K562 (cell line): ENCODE data around the gene CPHXL2. TPM values are rescaled to one million over a fixed set of nuclear protein-coding genes. Genes with fewer than 3 reads are reported as not detected.
A peak's percentile ranks its signal among the peaks of the same experiment; 100 is the strongest.

Experiments
- AFF1 ChIP-seq, 2 experiments: fragments of 450-650 bp; IDR thresholded peaks; 2 replicates each; pipeline ENCODE4 v1.6.1; 2018; ENCODE audit warnings: mild to moderate bottlenecking in 2 of 2, low read depth in 1 of 2; ENCODE audit not compliant: partially characterized antibody in 2 of 2
- CHD4 ChIP-seq: fragments of 200-600 bp; sonication (generic); IDR thresholded peaks from 3 replicates; pipeline ENCODE4 v1.6.1; 2012; ENCODE audit warnings: low read depth, mild to moderate bottlenecking, mixed read lengths, low read length, inconsistent platforms; ENCODE audit not compliant: insufficient read depth, insufficient replicate concordance, poor library complexity, severe bottlenecking
- CREM ChIP-seq: IDR thresholded peaks from 2 replicates; pipeline ENCODE4 v1.6.1; 2014; ENCODE audit warnings: antibody characterized with exemption, low read depth
- DIDO1 ChIP-seq: fragments of 450-650 bp; IDR thresholded peaks from 2 replicates; pipeline ENCODE4 v1.6.1; 2016; ENCODE audit warnings: low read depth, missing biosample characterization, missing genetic modification characterization
- ELK1 ChIP-seq: sonication (generic); formaldehyde crosslinking; IDR thresholded peaks from 2 replicates; pipeline ENCODE4 v1.8.1; 2022; ENCODE audit warnings: missing genetic modification reagents
- FOXK2 ChIP-seq, 2 experiments: fragments of 450-650 bp; IDR thresholded peaks in 1 of 2; conservative IDR thresholded peaks in 1 of 2; 2 replicates each; pipeline ENCODE4 v1.6.1; 2016; ENCODE audit warnings: low read depth in 2 of 2, mild to moderate bottlenecking in 1 of 2
- FOXP1 ChIP-seq: sonication (generic); formaldehyde crosslinking; IDR thresholded peaks from 2 replicates; pipeline ENCODE4 v1.8.0; 2022; ENCODE audit warnings: mild to moderate bottlenecking, missing genetic modification reagents
- HNRNPUL1 ChIP-seq: fragments of 200-400 bp; formaldehyde crosslinking; IDR thresholded peaks from 2 replicates; pipeline ENCODE4 v1.6.1; 2017; ENCODE audit warnings: low read length
- JUN ChIP-seq, 2 experiments: sonication (generic) in 1 of 2; formaldehyde crosslinking in 1 of 2; IDR thresholded peaks; 2 replicates each; pipeline versions ENCODE4 v1.6.1 to v1.8.0; 2012 to 2022; ENCODE audit warnings: borderline replicate concordance in 2 of 2, mild to moderate bottlenecking in 2 of 2, improper control_type of control experiment in 1 of 2, low read depth in 1 of 2, low read length in 1 of 2, missing genetic modification reagents in 1 of 2
- MAX ChIP-seq: sonication (generic); formaldehyde crosslinking; IDR thresholded peaks from 2 replicates; pipeline ENCODE4 v1.9.0; 2022; ENCODE audit warnings: mild to moderate bottlenecking, missing genetic modification reagents
- MTA1 ChIP-seq: fragments of 450-650 bp; IDR thresholded peaks from 2 replicates; pipeline ENCODE4 v1.6.1; 2017; ENCODE audit warnings: borderline replicate concordance
- NBN ChIP-seq: fragments of 450-650 bp; IDR thresholded peaks from 2 replicates; pipeline ENCODE4 v1.6.1; 2016; ENCODE audit warnings: low read depth, mild to moderate bottlenecking
- NRF1 ChIP-seq, 2 experiments: fragments of 450-650 bp; IDR thresholded peaks in 1 of 2; conservative IDR thresholded peaks in 1 of 2; 2 replicates each; pipeline ENCODE4 v1.6.1; 2014; ENCODE audit warnings: mild to moderate bottlenecking in 2 of 2
- PTBP1 ChIP-seq: fragments of 200-400 bp; formaldehyde crosslinking; IDR thresholded peaks from 2 replicates; pipeline ENCODE4 v1.6.1; 2017; ENCODE audit warnings: low read depth, low read length
- RBBP5 ChIP-seq: fragments of 200-600 bp; sonication (generic); IDR thresholded peaks from 2 replicates; pipeline ENCODE4 v1.6.1; 2012; ENCODE audit warnings: borderline replicate concordance, mild to moderate bottlenecking, low read length, control low read depth, inconsistent platforms; ENCODE audit not compliant: insufficient read depth, poor library complexity, severe bottlenecking
- TAF15 ChIP-seq: fragments of 200-400 bp; formaldehyde crosslinking; IDR thresholded peaks from 2 replicates; pipeline ENCODE4 v1.6.1; 2017; ENCODE audit warnings: mild to moderate bottlenecking, low read depth, low read length, moderate library complexity
- TGIF2 ChIP-seq: sonication (generic); formaldehyde crosslinking; IDR thresholded peaks from 2 replicates; pipeline ENCODE4 v1.8.1; 2022; ENCODE audit warnings: mild to moderate bottlenecking, missing genetic modification reagents, moderate library complexity
- TRIM25 ChIP-seq: fragments of 450-650 bp; IDR thresholded peaks from 2 replicates; pipeline ENCODE4 v1.7.0; 2016; ENCODE audit warnings: borderline replicate concordance
- ZNF583 ChIP-seq: fragments of 250-450 bp; sonication (Bioruptor Pico); IDR thresholded peaks from 2 replicates; pipeline ENCODE4 v1.4.0; 2020
- ZNF668 ChIP-seq: fragments of 250-450 bp; sonication (Bioruptor Pico); IDR thresholded peaks from 2 replicates; pipeline ENCODE4 v1.8.0; 2022; ENCODE audit warnings: mild to moderate bottlenecking, inconsistent platforms
- polyA plus RNA-seq, 8 experiments: library from polyadenylated mRNA; depleted of rRNA in 4 of 8; stranded (reverse) in 5 of 8; unstranded in 3 of 8; fragments of >200 nt; fragmentation: Nextera tagmentation in 2 of 8; fragmentation: Illumina TruSeq in 1 of 8; extraction: Ambion mirVana in 2 of 8; extraction: Trizol in 1 of 8; gene quantifications; 2 replicates each; pipeline versions ENCODE4 v1.2.1 to v1.2.3, GENCODE V29; 2011 to 2014; ENCODE audit warnings: inconsistent platforms in 1 of 8, missing spikeins in 1 of 8
- total RNA-seq, 7 experiments: library from RNA; depleted of rRNA in 6 of 7; stranded (reverse); fragments of >200 nt in 6 of 7; fragmentation: Illumina TruSeq in 2 of 7; extraction: Trizol in 2 of 7; gene quantifications; 2 replicates each; pipeline versions ENCODE4 v1.2.1 to v1.2.3, GENCODE V29; 2011 to 2021; ENCODE audit warnings: low replicate concordance in 1 of 7

The CPHXL2 gene
- total and polyA plus RNA-seq, 9 of the 15 experiments (the other 6 are each of a cell fraction or from before 2014, with no cell fraction given) = not detected

- TF ChIP-seq ZNF668 (CRISPR knock-in tag) (no peak), TRIM25 (no peak), CHD4 (no peak), NRF1 (conservative IDR thresholded peaks at IDR 0.05 in 1 of 2, IDR thresholded peaks at IDR 0.05 in 1 of 2) (peak; percentile 97 to 98), MTA1 (no peak), ZNF583 (CRISPR knock-in tag) (no peak), NBN (no peak), MAX (CRISPR knock-in tag) (peak; percentile 78), JUN (IDR thresholded peaks at IDR 0.05; ENCODE audit: borderline replicate concordance, low read depth, low read length) (no peak), JUN (CRISPR knock-in tag; IDR thresholded peaks at IDR 0.05; ENCODE audit: borderline replicate concordance) (no peak), FOXK2 (conservative IDR thresholded peaks at IDR 0.05 in 1 of 2, IDR thresholded peaks at IDR 0.05 in 1 of 2; ENCODE audit: low read depth in 2 of 2) (no peak), AFF1 (IDR thresholded peaks at IDR 0.05; ENCODE audit: low read depth in 1 of 2, partially characterized antibody in 2 of 2) (peak in 1 of 2 experiments; percentile 51), HNRNPUL1 (no peak), ELK1 (no peak), PTBP1 (no peak), FOXP1 (CRISPR knock-in tag) (peak; percentile 69; the same call in 1 of the 2 replicates), TAF15 (no peak), TGIF2 (CRISPR knock-in tag) (no peak), CREM (peak; percentile 47), RBBP5 (peak; percentile 91), DIDO1 (tag) (peak; percentile 55; the same call in 1 of the 2 replicates)
Observed at GRCh38 chr16:75647492-75648264, 29.1 kb downstream of the CPHXL2 start, which contains the start of the genes KARS1 and TERF2IP (continued).
